Osteocyte (in vitro differentiated cells): ENCODE data around the gene RAD51. TPM values are rescaled to one million over a fixed set of nuclear protein-coding genes. Genes with fewer than 3 reads are reported as not detected.
A peak's percentile ranks its signal among the peaks of the same experiment; 100 is the strongest.

Source experiments
- DNase-seq: peaks from one replicate; pipeline ENCODE4 v3.0.0; 2021; ENCODE audit warnings: mixed read lengths; ENCODE audit not compliant: unreplicated experiment; ENCODE audit errors: extremely low spot score
- H3K27ac Mint-ChIP-seq: one replicate; pipeline ENCODE4 v1.8.0; 2021; ENCODE audit warnings: mild to moderate bottlenecking, mixed read lengths; ENCODE audit not compliant: unreplicated experiment
- H3K27me3 Mint-ChIP-seq: one replicate; pipeline ENCODE4 v1.8.0; 2021; ENCODE audit warnings: mixed read lengths; ENCODE audit not compliant: unreplicated experiment
- H3K36me3 Mint-ChIP-seq: one replicate; pipeline ENCODE4 v1.8.0; 2021; ENCODE audit warnings: mixed read lengths; ENCODE audit not compliant: unreplicated experiment
- H3K4me1 Mint-ChIP-seq: one replicate; pipeline ENCODE4 v1.8.0; 2021; ENCODE audit warnings: mixed read lengths; ENCODE audit not compliant: unreplicated experiment
- H3K4me3 Mint-ChIP-seq: one replicate; pipeline ENCODE4 v1.8.0; 2021; ENCODE audit warnings: mild to moderate bottlenecking, moderate library complexity, mixed read lengths; ENCODE audit not compliant: unreplicated experiment
- H3K9me3 Mint-ChIP-seq: one replicate; pipeline ENCODE4 v1.8.0; 2021; ENCODE audit warnings: mixed read lengths; ENCODE audit not compliant: unreplicated experiment
- CTCF ChIP-seq: fragments of 200-600 bp; sonication (generic); IDR thresholded peaks from 2 replicates; pipeline ENCODE4 v1.5.0; 2021; ENCODE audit warnings: antibody characterized with exemption, mild to moderate bottlenecking, moderate library complexity
- total RNA-seq: library from RNA; stranded (reverse); gene quantifications from 2 replicates; pipeline ENCODE4 v1.2.1, GENCODE V29; 2021

RAD51 gene
- total RNA-seq, 1 donor from 2014 or later: 8.6 TPM

- H3K36me3 Mint-ChIP-seq: peaks cover 2% of the 10 kb centered on the region
- DNase-seq: no peak
- no peak overlapping the region for H3K27ac Mint-ChIP-seq
- no peaks in the 10 kb centered on the region for H3K9me3 Mint-ChIP-seq
- no peak overlapping the region for H3K4me3 Mint-ChIP-seq
- no peaks in the 10 kb centered on the region for H3K27me3 Mint-ChIP-seq
- peak; percentile 33 for TF ChIP-seq CTCF
- no peaks in the 10 kb centered on the region for H3K4me1 Mint-ChIP-seq
Observed at GRCh38 chr15:40702077-40702476, 7.1 kb downstream of the RAD51 start.

- TF ChIP-seq CTCF: no peak
- DNase-seq: no peak
- H3K4me3 Mint-ChIP-seq: no peak overlapping the region
- H3K4me1 Mint-ChIP-seq: no peaks in the 10 kb centered on the region
- peaks cover 7% of the 10 kb centered on the region for H3K36me3 Mint-ChIP-seq
- no peaks in the 10 kb centered on the region for H3K27me3 Mint-ChIP-seq
- no peak overlapping the region for H3K27ac Mint-ChIP-seq
- no peaks in the 10 kb centered on the region for H3K9me3 Mint-ChIP-seq
Observed at GRCh38 chr15:40706121-40706520, 11.1 kb downstream of the RAD51 start.

GRCh38 chr15:40714144-40714543 lies 19.2 kb downstream of the RAD51 start:
- Mint-ChIP-seq H3K27ac (no peak overlapping the region), H3K4me1 (no peaks in the 10 kb centered on the region), H3K36me3 (peaks cover 8% of the 10 kb centered on the region), H3K27me3 (no peaks in the 10 kb centered on the region), H3K4me3 (no peak overlapping the region), H3K9me3 (no peaks in the 10 kb centered on the region)
- no peak for DNase-seq
- TF ChIP-seq CTCF: no peak

- no peak overlapping the region for H3K27ac Mint-ChIP-seq
- no peaks in the 10 kb centered on the region for H3K9me3 Mint-ChIP-seq
- H3K27me3 Mint-ChIP-seq: no peaks in the 10 kb centered on the region
- no peak for TF ChIP-seq CTCF
- no peaks in the 10 kb centered on the region for H3K4me1 Mint-ChIP-seq
- H3K36me3 Mint-ChIP-seq: peaks cover 5% of the 10 kb centered on the region
- no peak overlapping the region for H3K4me3 Mint-ChIP-seq
- no peak for DNase-seq
Observed at GRCh38 chr15:40716165-40716564, 21.2 kb downstream of the RAD51 start.

GRCh38 chr15:40721701-40722100 lies 26.7 kb downstream of the RAD51 start:
- Mint-ChIP-seq H3K4me3 (no peak overlapping the region), H3K4me1 (no peaks in the 10 kb centered on the region), H3K36me3 (peaks cover 2% of the 10 kb centered on the region), H3K27me3 (no peaks in the 10 kb centered on the region), H3K27ac (no peak overlapping the region), H3K9me3 (no peaks in the 10 kb centered on the region)
- DNase-seq: no peak
- no peak for TF ChIP-seq CTCF
